D721Med (cell line): ENCODE results near the gene CCDC63.

Experiments
- DNase-seq: peaks from one replicate; pipeline ENCODE4 v3.0.0; 2011; ENCODE audit warnings: low spot score; ENCODE audit not compliant: insufficient read length
- FAIRE-seq: peaks from 2 replicates; lab custom pipeline; 2011; peaks lifted over from hg19 to GRCh38; lab: Jason Lieb, UNC
- TF ChIP-seq, protein P1 (sequence below): IDR thresholded peaks from 2 replicates; pipeline ENCODE4 v1.5.1; 2012; ENCODE audit warnings: mild to moderate bottlenecking, control low read depth; ENCODE audit not compliant: insufficient read depth; ENCODE audit errors: missing control alignments

The CCDC63 gene

DNA sequence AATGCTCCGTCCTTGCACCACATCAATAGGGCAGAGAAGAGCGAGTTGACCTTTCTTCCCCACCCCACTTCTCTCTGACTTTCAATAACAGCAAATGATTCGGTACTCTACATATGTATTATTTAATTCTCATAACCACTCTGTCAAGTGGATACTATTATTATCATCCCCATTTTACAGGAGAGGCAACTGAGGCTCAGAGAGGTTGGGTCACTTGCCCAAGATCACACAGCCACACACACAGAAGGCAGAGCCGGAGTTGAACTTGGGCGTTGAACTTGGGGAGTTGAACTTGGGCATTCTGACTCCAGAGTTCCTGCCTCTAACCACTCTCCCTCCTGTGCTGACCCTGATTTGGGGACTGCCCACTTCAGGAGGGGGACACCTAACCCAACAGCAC is 72.9 kb downstream of the CCDC63 start:
- FAIRE-seq (no peak), DNase-seq (no peak)
- TF ChIP-seq, protein P1, sequence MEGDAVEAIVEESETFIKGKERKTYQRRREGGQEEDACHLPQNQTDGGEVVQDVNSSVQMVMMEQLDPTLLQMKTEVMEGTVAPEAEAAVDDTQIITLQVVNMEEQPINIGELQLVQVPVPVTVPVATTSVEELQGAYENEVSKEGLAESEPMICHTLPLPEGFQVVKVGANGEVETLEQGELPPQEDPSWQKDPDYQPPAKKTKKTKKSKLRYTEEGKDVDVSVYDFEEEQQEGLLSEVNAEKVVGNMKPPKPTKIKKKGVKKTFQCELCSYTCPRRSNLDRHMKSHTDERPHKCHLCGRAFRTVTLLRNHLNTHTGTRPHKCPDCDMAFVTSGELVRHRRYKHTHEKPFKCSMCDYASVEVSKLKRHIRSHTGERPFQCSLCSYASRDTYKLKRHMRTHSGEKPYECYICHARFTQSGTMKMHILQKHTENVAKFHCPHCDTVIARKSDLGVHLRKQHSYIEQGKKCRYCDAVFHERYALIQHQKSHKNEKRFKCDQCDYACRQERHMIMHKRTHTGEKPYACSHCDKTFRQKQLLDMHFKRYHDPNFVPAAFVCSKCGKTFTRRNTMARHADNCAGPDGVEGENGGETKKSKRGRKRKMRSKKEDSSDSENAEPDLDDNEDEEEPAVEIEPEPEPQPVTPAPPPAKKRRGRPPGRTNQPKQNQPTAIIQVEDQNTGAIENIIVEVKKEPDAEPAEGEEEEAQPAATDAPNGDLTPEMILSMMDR: no peak

DNA sequence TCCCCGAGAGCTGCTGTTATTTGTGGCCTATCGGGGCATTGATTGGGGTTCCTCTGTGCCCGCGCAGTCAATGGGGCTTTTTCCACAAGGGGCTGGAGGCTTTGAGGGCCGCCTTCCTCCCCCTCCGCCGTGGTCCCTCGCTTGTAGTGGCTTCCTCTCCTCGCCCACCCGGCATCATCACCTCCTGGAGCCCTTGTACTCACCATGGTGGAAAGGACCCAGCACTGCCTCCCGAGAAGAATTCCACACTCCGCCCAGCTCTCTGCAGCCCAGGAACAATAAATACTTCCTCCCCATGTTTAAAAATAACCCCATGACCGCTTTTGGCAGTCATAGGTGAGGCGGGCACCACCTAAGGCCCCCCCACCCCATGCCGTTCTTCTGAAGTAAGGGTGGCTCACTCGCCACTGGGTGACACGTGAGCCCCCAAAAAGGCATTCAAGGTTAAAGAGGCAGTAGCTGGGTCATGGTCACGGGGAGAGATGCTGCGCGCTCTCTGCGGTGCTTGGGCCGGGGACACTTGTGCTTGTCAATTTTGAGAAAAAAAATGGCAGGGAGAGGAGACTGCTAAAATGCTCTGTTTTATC is 73.6 kb downstream of the CCDC63 start, which contains the start of gene MYL2:
Gene MYL2, minus strand, starts transcription at position 256 of the 587 bp plus-strand sequence. Its CDS starts 50 bp downstream, at position 206.
- TF ChIP-seq, protein P1: no peak
- no peak for FAIRE-seq
- no peak for DNase-seq

DNA sequence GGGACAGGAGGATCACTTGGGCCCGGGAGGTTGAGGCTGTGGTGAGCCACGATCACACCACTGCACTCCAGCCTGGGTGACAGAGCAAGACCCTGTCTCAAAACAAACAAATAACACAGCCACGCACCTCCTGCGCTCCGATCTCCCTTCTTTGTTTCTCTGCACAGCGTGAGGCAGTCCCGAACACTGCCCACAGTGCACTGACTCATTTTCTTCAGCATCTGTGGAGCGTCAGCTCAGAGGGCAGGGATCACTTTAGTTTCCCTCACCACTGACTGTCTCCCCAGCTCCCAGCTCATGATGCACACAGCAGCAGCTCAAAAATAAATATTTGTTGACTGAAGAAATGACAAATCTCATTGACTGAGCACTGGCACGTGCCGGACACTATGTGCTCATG is 74.5 kb downstream of the CCDC63 start:
- TF ChIP-seq, protein P1: no peak
- DNase-seq: no peak
- FAIRE-seq: no peak

DNA sequence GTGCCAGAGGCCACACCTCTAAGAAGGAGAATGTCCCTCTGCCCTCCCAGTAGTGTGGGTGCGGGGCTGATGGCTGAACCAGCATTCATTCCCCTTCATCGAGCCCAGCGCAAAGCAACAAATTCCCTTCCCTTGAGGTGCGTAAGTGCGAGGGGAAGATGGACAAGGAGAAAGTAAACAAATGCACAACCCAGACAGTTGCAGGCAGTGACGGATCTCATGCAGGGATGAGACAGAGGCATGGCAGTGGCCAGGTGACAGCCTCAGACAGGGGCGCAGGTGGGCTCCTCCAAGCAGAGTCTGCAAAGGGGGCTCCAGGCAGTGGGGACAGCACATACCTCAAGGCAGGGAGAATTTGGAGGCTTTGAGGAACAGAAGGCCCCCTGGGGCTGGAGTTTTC is 75.9 kb downstream of the CCDC63 start:
- DNase-seq: no peak

DNA sequence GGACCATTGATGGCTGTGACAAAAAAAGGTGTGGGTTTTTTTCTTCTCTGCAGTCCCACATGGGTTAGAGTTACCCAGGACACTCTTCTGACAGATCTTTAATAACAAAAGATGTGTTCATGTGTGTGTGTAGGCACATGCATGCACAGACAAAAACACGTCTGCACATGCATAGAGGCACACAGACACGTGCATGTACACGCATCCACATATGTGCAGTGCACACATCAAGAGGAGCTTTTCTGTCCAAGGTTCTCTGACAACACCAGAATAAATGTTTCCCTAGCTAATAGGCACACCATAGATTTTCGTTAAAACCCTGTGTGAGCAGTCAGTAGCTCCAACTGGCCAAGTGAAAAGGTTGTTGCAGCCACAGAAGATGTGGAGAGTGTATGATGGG is 76.4 kb downstream of the CCDC63 start:
- DNase-seq (no peak), FAIRE-seq (no peak)
- TF ChIP-seq, protein P1: no peak

More for the DNA sequence above, 75.9 kb downstream of the CCDC63 start:
- FAIRE-seq: no peak
- TF ChIP-seq, protein P1: no peak

DNA sequence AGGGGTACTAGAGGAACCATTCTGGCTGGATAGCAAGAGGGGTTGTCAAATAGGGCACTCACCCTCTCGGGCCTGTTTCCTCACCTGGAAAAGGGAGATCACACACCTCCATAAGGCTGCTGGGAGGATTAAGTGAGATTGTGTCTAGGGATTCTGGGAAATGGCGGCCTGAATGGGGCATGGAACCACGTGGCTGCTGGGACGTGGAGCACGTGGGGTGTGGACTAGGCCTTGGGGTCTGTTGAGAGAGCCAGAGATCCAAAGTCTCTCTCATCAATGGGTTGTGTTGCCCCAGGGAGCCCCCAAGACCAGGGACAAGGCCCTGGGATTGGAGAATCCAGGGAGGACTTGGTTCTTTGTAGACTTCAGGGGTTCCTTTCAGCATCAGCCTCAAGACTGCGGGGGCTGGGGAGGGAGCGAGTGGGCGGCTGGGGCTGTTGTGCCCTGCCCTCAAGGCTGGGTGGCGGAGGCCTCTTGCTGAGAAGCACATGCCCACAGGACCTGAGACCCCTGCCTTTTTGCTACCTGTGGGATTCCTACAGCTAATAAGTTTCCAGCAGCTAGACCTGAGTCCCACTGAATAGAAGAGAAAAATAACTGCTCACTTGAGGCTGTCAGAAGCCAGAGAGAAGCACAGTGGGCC is 77.0 kb downstream of the CCDC63 start:
- DNase-seq: no peak
- TF ChIP-seq, protein P1: no peak
- no peak for FAIRE-seq

DNA sequence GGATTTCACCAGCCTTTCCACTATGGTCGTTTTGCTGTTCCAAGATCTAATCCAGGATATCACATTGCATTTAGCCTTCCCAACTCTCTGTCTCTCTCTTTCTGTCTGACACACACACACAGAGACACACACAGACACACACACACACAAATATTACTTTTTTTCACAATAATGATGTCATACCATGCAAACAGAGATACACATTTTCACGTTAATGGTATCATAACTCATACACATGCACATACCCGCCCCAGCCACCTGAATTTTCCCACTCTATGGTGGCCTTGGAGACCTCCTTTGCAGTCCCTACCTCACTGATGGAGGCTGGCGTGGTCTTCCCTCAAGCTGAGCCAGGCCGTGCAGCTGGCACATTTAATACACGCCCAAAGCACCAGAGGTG is 80.8 kb downstream of the CCDC63 start:
- TF ChIP-seq, protein P1: no peak
- DNase-seq (no peak), FAIRE-seq (no peak)
